Measurements from ENCODE around the gene PLPPR3.
A peak's percentile ranks its signal among the peaks of the same experiment; 100 is the strongest.

PLPPR3 gene

DNA sequence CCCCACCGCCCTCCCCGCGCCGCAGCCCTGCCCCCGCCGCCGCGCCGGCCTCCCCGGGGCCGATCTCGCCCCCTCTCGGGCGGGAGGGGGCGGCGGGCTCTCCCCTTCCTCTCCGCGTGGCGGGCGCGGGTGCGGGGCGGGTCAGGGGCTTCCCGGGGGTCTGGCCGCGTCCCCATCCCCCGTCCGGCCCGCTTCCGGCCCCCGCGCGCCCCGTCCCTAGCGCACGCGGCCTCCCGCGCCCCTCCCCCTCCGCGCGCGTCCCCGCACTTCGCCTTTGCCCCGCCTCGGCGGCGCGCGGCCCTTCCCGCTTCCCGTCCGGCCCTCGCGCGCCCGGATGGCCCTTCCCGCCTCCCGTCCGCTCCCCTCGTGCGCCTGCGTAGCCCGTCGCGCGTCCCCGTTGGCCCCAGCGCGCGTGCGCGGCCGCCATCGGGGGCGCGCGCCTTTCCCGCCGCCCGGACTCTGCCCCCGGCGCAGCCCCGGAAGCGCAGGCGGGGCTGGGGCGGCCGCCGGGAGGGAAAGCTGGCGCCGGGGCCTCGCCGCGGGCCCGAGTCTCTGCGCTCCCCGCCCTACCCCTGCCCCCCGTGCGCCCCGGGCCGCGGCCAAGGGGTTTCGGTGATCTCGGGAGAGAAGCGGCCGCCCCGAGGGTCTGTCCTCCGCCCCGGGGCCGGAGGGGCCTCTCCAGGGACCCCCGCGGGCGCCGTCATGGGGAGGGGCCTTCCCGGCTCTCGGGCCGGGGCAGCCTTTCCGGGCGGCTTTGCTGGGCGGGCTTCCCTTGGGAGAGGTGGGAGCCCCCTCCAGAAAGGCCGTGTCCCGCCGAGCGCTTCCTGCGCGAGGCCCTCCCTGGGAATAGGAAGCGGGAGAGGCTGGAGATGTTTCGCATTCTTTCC, 24.0 kb downstream of the PLPPR3 start:
- peak; percentile 82 for DNase-seq (ENCODE audit: low read depth)

DNA sequence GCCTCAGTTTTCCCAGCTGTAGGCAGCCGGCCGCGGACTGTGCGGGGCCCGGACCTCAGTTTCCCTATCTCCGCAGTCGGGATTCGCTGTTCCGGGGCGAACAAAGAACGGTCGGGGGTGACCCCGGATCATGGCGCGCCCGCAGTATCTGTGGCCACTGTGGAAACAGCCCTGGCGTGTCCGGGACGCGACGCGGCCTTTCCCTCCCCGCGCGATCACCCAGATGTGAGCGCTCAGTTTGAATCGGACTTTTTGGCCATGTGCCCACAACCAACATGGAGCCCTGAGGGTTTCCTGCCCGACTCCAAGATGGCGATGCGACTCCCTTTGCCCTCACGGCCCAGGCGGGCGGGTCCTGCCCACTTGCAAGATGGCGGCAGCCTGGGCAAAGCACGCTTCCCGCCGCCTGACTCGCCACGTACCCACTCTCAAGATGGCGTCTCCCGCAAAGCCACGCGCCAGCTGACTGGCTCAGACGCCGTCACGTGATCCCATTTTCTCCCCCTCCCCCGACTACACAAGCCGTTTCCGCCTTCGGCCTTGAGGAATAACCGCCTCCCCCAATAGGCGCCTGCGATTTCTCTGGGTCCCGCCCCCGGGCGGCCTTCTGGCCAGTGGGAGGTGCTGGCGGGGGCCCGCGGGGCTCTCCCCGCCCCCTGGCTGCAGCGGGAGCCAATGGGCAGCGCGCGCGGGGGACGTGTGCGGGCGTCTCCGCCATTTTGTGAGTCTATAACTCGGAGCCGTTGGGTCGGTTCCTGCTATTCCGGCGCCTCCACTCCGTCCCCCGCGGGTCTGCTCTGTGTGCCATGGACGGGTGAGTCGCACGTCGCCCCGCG, 24.8 kb downstream of the PLPPR3 start, which contains the start of gene PTBP1:
Gene PTBP1, plus strand, starts transcription at position 761 of the 836 bp plus-strand sequence. Its CDS starts 46 bp downstream, at position 807.
- DNase-seq (ENCODE audit: low read depth) = peak; percentile 93

DNA sequence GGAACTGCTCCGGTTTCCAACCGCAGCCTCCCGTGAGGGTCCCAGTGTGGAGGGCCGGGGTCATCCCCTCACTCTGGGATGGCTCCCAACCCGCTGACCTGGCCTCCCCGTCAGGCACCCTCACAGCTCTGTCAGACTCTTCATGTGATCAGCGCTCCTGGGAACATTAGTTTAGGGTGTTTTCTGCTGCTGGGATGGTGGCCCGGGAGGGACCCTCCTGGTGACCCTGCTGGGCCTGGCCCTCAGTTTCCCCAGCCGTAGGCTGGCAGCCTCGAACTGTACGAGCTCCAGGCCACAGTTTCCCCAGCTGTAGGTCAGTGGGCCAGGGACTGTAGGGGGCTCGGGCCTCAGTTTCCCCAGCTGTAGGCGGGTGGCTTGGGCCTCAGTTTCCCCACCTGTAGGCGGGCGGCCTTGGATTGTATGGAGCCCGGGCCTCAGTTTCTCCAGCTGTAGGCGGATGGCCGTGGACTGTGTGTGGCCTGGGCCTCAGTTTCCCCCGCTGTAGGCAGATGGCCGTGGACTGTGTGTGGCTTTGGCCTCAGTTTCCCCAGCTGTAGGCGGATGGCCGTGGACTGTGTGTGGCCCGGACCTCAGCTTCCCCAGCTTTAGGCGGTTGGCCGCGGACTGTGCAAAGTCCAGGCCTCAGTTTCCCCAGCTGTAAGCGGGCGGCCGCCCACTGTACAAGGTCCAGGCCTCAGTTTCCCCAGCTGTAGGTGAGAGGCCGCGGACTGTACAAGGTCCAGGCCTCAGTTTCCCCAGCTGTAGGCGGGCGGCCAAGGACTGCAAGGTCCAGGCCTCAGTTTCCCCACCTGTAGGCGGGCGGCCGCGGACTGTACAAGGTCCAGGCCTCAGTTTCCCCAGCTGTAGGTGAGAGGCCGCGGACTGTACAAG, 25.8 kb downstream of the PLPPR3 start:
- DNase-seq (ENCODE audit: low read depth) = no peak

DNA sequence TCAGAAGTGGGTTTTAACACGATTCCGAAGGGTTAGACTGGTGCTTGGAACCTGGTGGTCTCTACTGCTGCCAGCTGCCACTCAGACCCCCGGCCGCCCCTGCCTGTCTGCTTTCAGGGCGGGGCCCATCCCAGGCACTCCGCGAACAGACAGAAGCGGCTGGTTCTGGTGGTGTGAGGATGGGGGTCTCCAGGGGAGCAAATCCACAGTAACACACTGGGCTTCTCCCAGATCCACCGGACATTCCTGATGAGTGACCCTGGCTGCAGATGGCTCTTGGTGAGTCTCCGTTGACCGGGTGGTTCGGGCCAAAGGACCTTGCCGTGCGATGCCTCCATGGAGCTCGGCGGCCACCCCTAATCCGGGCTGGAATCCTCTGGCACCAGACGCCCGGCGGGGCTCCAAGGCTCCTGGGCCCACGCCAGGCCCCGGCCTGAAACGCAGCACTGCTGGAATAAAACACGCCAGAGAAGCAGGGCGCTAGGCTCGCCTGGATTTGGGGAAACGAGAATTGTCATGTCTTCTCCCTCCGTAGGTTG, 26.6 kb downstream of the PLPPR3 start:
- no peak for DNase-seq (ENCODE audit: low read depth)

DNA sequence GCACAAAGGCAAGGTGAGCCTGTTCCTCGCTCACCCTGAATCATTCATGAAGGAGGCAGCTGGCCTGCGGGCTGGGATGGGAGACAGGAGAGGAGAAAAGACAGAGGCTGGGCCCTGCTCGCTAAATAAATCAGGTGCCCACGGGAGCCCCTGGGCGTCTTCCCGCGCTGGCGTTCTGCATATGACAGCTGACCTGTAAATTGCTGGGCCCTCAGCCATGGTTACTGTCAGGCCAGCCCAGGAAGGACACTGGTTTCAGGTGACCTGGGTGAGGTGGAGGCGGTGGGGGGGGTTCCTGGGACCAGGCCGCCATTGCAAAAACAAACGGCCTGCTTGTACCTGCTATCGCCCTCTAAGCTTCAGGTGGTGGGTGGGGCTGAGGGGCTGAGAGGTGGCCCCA, 27.9 kb downstream of the PLPPR3 start:
- no peak for DNase-seq (ENCODE audit: low read depth)

DNA sequence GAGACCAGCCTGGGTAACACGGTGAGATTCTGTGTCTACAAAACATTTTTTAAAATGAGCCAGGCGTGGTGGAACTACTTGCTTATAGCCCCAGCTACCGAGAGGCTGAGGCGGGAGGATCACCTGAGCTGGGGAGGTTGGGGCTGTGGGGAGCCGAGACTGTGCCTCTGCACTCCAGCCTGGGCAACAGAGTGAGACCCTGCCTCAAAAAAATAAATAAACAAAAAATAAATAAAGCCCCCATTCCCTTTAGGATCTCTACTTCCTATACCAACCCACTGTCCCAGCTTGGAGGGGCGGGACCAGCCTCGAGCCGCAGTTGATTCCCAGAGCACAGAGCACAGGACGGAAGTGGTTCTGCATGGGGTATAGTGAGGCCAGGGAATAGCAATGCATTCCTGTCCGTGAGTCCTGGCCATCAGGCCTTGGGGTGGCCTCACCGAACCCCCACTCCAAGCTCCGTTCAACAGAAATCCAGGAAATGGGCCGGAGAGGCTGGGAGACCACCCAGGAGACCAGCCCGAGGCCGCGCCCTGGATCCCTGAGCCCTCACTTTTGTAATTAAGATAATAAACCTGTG, 29.4 kb downstream of the PLPPR3 start:
- no peak for DNase-seq (ENCODE audit: low read depth)

DNA sequence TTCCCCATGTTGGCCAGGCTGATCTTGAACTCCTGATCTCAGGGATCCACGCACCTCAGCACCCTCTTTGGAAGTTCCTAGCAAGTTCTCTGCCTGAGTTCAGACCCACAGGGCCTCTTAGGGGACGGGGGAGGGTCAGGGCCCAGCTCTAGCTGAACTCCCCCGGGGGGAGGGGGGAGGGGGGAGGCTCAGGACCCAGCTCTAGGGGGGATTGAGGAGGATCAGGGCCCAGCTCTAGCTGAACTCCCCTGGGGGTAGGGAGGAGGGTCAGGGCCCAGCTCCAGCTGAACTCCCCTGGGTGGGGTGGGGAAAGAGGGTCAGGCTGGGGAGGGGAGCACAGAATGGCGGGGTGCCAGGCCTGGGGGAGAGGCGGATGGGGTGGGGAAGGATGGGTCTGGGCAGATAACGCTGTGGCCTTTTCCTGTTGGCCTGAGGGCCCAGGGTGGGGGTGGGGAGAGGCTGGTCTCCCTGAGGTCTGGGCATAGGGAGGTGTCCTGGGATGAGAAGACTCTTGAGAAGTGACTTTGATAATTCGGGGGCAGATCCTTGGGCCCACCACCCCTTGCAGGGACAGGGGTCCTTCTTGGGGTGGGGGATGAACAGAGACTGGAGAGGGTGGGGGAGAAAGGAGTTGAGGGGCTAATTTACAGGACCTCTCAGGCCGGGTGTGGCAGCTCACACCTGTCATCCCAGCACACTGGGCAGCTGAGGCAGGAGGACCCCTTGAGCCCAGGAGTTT, 30.0 kb downstream of the PLPPR3 start:
- DNase-seq (ENCODE audit: low read depth) = no peak

DNA sequence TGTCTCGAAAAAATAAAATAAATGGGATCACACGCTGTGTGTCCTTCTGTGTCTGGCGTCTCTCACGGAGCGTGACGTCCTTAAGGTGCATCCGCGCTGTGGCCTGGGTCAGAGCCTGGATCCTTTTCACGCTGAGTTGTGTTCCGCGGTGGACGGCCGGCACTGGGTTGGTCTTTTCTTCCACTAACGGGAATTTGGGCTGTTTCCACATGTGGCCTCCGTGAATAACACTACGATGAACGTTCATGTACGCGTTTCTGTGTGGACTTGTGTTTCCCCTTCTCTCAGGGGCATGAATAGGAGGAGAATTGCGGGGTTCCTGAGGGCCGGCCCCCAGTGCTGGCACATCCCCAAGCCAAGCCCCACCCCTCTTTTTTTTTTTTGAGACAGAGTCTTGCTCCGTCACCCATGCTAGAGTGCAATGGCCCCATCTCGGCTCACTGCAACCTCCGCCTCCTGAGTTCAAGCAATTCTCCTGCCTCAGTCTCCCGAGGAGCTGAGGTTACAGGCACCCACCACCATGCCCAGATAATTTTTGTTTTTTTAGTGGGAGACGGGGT, 30.7 kb downstream of the PLPPR3 start:
- DNase-seq (ENCODE audit: low read depth) = no peak

DNA sequence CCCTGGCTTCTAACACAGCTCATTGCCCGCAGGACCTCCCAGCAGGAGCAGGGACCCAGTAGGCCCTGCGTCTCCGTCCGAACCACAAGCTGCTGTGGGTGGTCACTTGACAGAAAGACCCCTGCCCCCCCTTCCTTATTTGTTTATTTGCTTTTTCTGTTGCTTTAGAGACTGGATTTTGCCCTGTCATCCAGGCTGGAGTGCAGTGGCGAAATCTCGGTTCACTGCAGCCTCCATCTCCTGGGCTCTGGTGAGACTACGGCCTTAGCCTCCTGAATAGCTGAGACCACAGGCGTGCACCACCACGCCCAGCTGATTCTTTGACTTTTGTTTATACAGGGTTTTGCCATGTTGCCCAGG, 32.1 kb downstream of the PLPPR3 start:
- DNase-seq (ENCODE audit: low read depth) = no peak

DNA sequence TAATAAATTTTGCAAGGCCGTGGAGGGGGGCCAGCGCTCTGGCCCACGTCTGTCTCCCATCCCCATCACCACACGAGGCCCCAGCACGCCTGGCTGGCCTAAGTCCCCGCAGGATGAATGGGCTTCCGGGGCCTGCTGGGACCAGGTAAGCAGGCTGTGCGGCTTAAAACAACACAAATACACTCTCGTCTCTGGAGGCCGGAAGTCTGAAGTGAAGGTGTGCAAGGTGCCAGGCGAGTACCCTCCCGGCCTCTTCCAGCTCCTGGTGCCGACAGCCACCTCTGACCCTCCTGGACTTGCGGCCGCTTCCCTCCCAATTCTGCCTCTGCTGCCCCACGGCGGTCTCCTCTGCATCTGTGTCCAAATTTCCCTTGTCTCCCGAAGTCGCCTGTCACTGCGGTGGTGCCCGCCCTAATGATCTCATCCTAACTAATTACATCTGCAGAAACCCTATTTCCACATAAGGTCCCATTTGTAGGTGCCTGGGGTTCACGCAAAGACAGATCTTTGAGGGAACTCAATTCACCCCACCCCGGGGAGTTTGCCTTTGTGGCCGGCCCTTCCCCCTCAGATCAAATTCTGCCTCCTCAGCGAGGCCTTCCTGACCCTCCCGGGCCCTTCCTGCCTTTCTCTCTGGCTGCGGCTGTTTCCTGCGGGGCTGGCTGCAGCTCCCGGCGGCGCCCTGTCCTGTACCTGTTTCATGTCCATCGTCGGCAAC, 32.6 kb downstream of the PLPPR3 start:
- DNase-seq (ENCODE audit: low read depth) = no peak

DNA sequence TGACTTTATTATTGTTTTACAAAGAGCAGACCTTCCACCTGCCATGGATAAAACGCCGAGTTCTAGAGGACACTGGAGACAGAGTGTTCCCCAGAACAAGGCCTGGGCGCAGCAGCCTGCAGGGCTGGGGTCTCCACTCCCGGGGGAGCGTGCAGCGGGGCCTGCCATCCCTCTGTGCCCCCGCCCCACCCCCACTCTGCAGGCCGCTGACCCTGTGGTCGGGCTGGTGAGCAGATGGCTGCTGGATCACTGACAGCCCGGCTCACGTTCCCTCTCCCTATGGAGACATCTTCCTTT, 33.1 kb downstream of the PLPPR3 start:
- DNase-seq (ENCODE audit: low read depth) = no peak

DNA sequence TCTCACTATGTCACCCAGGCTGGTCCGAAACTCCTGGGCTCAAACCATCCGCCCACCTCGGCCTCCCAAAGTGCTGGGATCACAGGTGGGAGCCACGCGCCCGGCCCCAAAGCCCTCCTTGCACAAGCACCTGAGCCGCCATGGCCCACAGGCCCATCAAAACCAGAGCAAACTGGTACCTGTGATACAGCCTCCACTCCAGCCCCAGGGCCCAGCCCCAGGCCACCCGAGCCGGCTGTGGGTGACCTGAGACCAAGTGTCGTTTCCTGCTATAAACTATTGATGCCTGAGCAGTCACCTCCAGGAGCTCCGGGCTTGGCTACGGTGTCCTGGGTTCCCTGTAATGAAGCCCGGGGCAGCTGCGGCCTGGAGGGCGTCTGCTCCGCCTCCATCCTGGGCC, 34.2 kb downstream of the PLPPR3 start:
- DNase-seq (ENCODE audit: low read depth) = no peak

DNA sequence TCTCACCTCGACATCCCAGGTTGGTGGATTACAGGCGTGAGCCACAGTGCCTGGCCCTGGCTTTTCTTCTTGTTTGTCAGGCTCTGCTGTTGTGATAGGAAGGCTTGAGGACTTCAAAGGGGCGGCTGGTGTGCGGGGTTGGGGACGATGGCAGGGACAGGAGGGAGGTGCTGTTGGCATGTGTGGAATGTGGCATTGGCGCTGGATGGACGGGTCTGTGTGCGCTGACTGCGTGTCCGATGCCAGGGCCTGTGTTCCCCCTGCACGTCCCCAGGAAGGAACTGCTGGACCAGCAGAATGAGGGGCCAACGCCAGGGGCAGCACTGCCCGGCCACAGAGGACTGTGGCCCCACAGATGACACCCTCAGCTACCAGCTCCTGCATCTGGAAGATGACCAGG, 37.2 kb downstream of the PLPPR3 start:
- DNase-seq (ENCODE audit: low read depth) = no peak

DNA sequence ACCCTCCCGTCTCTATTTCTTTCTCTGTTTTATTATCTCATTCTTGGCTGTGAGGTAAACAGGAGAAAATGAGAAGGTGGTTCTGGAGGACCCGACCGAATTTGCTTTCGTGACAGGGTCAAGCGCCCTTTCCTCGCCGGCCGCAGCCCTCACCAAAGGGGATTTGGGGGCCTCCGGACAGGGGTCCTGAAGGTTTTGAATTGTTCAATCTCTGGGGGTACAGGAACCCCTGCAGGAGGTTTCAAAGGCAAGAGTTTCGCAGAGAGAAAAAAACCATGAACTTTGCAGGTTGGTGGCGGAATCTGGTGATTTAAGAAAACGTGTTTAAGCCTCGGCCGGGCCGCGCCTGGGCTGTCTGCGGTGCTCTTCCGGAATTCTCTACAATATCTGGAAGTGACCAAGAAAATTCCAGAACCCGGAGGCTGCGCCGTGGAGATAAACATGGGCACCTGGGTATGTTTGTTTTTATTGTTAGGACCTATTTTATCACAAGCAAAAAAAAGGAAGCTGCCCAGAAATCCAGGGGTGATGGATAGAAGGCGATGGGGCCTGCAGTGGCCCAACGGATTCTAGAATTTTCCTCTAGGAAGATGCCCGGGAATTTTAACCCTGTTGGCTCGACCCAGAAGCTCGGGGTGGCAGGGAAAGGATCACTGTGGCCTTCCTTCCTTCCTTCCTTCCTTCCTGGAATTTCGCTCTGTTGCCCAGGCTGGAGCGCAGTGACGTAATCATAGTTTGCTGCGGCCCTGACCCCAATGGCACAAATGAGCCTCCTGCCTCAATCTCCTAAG, 38.7 kb downstream of the PLPPR3 start:
- no peak for DNase-seq (ENCODE audit: low read depth)

DNA sequence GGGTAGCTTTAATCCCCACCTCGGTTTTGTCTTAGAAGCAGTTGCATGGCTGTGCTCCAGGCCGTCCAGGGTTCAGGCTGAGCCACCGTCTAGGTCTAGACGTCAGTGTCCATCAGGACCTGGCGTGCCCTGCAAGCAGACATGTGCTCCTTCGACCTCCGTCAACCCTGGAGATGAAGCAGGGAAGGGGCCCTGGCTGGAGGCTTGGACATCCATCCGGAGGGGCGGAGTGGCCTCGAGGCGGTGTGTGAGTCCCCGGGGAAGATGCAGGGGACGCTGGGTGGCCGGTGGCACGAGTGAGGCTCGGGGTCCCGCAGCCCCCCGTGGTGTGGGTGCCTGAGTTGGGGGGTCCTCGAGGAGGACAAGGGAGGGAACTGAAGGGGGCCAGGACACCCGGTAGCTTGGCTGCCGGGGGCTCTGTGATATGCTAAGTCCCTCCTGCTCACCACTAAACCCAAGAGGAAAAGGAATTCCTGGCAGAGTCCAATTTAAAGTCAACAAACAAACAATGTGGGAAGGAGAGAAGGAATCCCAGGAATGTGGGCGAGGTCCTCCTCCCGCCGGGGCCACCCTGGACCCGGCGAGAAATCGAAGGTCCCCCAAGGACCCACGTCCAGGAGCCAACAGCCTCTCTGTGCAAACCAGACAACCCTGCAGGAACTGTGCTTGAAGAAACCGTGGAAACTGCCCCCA, 39.4 kb downstream of the PLPPR3 start:
- no peak for DNase-seq (ENCODE audit: low read depth)

DNA sequence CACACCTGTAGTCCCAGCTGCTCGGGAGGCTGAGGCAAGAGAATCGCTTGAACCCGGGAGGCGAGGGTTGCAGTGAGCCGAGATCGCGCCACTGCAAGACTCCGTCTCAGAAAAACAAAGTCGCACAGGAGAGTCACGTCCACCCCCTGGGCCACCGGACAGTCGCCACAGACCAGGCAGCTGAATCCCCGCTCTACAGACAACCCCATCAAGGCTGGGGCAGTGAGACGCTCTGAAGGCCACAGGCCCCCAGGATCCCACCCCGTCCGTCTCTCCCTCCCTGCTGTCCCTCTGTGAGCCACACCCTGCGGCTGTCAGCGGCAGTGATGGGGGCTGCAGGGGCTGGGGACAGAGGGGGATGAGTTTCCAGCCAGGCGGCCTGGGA, 40.0 kb downstream of the PLPPR3 start:
- DNase-seq (ENCODE audit: low read depth) = no peak

DNA sequence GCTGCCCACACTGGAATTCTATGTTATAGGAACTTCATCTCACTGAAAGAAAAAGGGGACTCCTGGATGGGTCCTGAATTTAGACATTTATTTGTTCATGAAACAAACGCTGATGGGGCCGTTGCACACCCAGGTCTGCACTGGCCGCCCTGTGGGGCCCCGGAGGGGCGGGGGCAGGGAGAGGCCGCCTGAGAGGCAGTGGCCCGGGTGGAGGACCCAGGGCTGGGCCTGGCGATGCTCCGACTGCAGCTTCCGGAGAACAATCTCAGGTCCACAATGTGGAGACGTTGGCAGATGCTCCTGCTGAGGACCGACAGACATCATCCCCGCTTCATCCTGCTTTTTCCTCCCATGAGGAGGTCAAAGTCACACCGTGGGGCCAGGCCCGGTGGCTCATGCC, 40.8 kb downstream of the PLPPR3 start:
- DNase-seq (ENCODE audit: low read depth) = no peak

DNA sequence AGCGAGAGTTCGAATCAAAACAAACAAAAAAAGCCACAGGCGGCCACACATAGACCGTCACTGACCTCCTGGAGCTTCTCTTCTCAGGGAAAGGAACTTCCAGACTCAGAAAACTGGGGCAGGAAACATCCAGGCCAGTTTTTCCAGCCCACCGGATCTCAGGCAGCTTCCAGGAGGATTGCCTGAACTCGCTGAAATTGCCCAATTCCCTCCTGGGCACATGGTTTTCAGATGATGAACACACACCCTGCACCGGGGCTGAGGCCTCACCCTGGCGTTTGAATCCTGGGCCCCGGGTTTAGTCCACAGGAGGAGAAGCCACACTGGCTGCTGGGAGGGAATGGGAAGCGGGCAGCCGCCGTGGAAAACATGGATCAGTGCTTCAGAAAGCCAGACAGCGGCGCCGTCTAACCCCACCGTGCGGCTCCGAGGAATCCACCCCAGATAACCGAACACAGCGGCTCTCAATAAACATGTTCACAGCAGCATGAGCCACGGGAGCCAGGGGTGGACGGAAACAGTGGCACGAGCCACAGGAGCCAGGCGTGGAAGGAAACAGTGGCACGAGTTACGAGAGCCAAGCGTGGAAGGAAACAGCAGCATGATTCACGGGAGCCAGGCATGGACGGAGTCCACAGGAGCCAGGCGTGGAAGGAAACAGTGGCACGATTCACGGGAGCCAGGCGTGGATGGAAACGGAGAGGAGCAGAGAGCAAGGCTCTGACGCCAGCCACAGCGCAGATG, 42.7 kb downstream of the PLPPR3 start:
- no peak for DNase-seq (ENCODE audit: low read depth)
